Urothelium cell line (cell line): ENCODE data around the gene ANO9.
A peak's percentile ranks its signal among the peaks of the same experiment; 100 is the strongest.

Source experiments
- DNase-seq: peaks from one replicate; pipeline ENCODE4 v3.0.0; 2011; ENCODE audit warnings: low spot score, mixed read lengths
- FAIRE-seq: peaks from 2 replicates; lab custom pipeline; 2011; peaks lifted over from hg19 to GRCh38; lab: Jason Lieb, UNC

ANO9 gene, protein sequence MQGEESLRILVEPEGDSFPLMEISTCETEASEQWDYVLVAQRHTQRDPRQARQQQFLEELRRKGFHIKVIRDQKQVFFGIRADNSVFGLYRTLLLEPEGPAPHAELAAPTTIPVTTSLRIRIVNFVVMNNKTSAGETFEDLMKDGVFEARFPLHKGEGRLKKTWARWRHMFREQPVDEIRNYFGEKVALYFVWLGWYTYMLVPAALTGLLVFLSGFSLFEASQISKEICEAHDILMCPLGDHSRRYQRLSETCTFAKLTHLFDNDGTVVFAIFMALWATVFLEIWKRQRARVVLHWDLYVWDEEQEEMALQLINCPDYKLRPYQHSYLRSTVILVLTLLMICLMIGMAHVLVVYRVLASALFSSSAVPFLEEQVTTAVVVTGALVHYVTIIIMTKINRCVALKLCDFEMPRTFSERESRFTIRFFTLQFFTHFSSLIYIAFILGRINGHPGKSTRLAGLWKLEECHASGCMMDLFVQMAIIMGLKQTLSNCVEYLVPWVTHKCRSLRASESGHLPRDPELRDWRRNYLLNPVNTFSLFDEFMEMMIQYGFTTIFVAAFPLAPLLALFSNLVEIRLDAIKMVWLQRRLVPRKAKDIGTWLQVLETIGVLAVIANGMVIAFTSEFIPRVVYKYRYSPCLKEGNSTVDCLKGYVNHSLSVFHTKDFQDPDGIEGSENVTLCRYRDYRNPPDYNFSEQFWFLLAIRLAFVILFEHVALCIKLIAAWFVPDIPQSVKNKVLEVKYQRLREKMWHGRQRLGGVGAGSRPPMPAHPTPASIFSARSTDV

DNA sequence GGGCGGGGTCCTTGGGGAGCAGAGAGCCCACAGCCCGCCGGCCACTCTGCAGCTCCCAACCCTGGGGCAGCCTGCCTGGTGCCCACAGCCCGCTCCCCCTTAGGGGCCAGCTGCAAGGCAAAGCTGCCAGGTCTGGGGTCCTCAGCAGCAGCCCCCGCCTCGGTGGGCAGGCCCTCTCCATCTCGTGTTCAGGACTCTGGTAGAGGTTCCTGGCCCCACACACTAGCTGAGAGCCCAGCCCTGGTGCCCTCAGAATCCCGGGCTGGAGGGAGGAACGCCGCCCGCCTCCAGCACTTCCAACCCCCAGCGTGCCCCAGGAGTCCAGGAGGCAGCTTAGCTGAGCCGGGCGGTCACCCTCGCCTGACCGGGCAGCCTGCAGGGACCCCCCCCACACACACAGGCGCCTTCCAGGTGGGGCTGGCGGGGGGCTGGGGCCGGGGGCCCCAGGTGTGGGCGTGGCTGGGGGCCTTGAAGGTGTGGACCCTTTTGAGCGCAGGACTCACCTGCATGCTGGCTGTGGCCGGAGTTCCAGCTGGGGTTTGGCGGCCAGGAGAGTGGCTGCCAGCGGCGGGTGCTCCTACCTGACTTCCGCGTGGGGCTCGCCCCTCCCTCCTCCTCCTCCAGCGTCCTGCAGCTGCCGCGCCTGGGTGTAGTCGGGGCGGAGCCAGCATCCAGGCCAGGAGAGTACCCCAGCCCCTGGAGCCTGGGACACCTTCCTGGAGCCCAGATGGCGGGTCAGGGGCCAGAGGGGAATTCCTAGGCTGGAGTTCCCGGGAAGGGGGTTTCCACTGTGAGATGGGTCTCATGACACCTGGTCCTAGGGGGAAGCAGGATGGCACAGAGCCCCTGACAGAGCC is at the start of gene ANO9:
Gene ANO9, minus strand, starts transcription at position 594 of the 857 bp plus-strand sequence. Its CDS starts 85 bp downstream, at position 509.
- DNase-seq: no peak
- FAIRE-seq: no peak

DNA sequence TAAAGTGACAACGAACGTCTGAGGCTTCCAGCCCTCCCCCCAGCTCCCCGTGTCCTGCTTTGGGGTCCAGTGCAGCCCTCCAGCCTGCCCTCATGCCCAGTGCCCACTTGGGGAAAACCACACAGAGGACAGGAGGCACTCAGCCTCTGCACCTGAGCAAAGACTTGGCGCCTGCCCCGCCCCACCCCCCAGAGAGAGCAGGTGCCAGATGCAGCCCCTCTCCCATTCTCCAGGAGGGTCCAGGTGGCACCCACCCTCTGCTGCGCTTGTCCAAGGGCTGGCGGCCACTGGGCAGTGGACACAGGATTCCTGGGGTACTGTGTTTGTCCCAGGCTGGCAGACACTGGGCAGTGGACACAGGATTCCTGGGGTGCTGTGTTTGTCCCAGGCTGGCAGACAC is 49.5 kb upstream of the ANO9 start:
- FAIRE-seq: no peak

DNA sequence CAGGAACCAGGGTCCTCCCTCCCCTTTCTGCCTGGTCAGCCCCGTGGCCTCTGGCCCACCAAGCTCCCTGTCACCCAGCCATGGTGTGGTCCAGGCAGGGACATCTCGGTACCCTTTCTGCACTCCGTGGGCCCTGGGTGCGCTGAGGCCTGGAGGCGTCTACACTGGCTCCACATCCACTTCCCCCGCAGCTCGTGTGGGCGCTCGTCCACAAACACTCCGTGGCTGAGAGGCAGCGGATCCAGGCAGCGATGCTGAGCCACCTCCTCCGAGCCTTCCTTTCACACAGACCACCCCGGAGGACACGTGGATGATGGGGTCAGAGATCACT is 49.1 kb upstream of the ANO9 start:
- DNase-seq (no peak), FAIRE-seq (no peak)

More for the DNA sequence above, 49.5 kb upstream of the ANO9 start:
- no peak for DNase-seq

DNA sequence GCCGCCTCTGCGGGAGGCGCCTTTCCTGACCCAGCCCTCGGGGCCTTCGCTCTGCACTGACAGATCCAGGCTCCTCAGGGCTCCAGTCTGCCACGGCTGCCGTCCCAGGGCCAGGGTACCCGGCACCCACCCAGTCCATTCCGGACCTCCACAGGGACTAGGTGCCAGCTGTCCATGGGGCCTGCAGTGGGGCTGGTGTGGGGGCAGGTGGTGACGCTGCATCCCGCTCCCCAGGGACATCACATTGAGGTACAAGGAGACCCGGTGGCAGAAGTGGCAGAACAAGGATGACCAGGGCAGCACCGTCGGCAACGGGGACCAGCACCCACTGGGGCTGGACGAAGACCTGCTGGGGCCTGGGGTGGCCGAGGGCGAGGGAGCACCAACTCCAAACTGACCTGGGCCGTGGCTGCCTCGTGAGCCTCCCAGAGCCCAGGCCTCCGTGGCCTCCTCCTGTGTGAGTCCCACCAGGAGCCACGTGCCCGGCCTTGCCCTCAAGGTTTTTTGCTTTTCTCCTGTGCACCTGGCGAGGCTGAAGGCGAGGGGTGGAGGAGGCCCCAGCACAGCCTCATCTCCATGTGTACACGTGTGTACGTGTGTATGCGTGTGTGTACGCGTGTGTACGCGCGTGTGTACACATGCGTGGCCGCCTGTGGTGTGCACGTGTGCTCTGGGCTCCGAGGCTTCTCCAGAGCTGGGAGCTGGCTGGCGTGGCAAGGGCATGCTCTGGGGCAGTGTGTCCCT is 48.5 kb upstream of the ANO9 start:
- FAIRE-seq: no peak
- DNase-seq: no peak

DNA sequence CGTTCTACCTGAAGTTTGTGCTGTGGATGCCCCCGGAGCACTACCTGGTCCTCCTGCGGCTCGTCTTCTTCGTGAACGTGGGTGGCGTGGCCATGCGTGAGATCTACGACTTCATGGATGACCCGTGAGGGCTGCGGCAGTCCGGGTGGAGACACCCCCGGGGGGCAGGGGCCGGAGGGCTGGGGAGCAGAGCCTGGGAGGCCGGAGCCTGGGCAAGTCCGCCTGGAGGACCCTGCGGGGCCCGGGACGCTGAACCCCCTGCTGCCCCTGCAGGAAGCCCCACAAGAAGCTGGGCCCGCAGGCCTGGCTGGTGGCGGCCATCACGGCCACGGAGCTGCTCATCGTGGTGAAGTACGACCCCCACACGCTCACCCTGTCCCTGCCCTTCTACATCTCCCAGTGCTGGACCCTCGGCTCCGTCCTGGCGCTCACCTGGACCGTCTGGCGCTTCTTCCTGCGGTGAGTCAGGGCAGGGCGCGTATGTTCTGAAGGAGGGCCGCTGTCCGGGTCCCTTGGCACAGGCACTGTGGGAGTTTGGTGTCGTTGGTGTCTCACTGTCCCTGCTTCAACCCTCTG is 47.9 kb upstream of the ANO9 start:
- FAIRE-seq: no peak
- DNase-seq: no peak

DNA sequence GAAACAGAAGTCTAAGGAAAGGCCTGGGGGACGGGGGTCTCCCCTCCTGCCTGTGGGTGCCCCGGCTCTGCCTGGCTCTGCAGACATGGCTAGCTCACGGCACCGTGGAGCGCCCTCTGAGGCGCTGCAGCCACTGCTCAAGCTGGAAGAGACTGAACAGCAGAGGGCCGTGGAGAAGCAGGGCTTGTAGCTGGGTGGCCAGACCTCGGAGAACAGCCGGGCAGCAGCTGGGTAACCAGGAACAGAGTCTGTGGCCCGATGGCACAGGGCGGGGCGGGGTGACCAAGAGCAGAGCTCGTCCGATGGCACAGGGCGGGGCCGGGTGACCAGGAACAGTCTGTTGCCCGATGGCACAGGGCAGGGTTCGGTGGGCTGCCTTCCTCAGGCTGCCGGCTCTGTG is 47.2 kb upstream of the ANO9 start:
- DNase-seq: no peak
- FAIRE-seq: no peak

DNA sequence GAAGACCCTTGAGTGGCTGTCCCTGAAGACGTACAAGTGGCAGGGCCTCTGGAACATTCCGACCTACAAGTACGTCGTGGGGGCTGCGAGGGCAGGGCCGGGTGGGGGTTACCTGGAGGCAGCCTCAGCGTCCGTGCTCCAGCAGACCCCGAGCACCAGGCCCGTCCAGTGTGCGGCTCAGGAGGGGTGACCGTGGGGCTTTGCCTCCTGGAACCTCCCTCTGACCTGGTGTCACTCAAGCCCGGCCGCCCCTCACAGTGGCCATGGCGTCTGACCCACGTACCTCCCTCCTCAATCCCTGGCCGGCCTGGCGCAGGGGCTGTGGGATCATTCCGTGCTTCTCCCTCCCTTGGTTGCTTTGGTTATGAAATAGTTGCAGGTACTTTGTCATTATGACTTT is 46.8 kb upstream of the ANO9 start:
- DNase-seq (no peak), FAIRE-seq (no peak)

DNA sequence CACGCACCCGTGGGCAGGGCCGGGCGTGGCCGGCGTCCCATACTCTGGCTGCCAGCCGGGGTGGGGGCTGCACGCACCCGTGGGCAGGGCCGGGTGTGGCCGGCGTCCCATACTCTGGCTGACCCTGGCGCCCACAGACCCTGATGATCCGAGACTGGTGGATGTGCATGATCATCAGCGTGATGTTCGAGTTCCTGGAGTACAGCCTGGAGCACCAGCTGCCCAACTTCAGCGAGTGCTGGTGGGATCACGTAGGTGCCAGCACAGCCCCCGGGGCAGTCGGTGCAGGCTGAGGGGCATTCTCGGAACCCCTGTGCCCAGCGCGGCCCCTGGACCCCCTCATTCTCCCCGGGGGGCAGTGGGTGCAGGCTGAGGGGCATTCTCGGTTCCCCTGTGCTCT is 46.3 kb upstream of the ANO9 start:
- no peak for DNase-seq

DNA sequence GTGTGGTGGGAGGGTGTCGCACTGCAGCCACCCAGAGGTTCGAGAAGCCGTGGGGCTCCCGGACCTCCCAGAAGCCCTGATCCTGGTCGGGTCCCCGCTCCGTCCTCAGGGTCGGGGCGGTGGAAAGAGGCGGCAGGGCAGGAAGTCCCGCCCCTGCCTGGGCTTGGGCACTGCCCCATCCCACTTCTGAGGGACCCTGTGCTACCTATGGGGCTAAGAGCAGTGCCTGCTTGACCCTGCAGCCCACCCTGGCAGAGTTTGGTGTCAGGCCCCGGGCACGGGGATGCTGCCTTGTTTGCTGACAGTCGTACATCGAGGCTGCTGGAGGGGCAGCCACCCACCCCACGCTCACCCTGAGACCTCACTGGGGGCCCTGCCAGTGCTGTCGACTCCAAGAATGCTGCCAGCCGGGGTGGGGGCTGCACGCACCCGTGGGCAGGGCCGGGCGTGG is 45.8 kb upstream of the ANO9 start:
- FAIRE-seq (no peak), DNase-seq (no peak)

More for the DNA sequence above, 46.3 kb upstream of the ANO9 start:
- FAIRE-seq: no peak

DNA sequence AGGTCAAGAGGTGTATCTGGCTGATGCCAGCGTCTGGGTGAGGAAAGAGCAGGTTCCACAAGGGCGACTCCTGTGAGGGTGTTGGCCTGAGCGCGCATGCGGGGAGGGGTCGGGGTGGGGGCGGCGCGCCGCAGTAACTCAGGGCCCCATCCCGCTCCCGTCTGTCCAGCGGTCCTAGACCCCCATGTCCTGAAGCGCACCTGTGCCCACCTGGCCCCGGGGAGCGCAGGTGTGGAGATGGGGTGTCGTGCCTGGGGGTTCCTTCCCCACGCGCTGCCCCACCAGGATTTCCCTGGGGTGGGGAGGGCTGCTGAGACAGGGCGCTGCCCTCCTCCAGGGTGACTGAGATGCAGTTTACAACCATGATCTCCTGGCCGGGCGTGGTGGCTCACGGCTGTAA is 44.4 kb upstream of the ANO9 start:
- no peak for DNase-seq
- FAIRE-seq: no peak

DNA sequence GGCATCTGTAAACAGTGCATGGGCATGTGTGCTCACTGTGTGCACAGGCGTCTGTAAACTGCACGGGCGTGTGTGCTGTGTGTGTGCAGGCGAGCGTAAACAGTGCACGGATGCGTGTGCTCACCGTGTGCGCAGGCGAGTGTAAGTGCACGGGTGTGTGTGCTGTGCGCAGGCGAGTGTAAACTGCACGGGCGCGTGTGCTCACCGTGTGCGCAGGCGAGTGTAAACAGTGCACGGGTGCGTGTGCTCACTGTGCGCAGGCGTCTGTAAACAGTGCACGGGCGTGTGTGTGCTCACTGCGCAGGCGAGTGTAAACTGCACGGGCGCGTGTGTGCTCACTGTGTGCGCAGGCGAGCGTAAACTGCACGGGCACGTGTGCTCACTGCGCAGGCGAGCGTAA is 42.8 kb upstream of the ANO9 start:
- no peak for FAIRE-seq
- no peak for DNase-seq

DNA sequence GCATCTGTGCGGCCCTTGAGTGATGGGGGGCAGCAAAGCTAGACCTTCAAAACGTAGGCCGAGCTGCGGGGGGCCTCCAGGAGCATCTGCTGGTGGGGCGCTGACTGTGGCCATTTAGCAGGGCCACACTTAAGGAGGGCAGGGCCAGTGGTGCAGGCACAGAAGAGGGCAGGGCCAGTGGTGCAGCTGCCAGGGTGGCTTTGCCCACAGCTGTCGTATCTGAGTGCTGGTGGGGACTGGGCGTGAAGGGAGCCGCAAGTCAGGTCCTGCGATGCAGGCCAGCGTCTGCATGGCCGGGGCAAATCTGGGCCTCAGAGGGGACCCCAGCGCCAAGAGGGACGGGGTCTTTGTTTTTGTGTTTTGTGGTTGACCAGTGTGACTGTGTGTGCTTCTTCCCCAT is 37.5 kb upstream of the ANO9 start:
- DNase-seq (no peak), FAIRE-seq (no peak)

DNA sequence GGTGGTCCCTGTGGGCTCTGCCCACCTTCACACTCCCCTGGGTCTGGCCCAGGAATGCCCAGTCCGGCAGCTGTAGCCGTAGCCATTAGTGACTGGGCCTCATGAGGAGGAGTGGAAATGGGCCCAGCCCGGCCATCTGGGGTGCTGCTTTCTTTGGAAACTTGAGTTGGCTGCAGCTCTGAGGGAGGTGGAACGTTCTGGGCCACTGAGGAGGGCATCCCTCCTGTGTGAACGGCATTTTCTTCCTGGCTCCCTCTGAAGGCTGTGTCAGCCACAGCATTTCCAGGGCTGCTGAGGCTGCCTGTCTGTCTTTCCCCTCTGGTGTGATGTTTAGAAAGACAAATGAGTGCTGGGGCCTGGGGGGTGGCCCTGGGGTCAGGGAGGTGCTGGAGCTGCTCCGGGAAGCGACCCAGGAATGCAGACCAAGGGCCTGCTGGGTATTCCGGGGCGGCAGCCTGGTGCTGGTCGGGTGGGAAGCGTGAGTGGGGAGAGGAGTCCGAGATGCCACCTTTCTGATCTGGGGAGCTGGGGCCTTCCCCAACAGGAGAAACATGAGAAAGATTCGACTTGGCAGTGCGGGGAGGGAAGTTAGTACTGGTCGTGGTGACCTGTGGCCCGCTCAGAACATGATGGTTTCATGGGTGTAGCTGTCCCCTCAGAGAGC is 35.4 kb upstream of the ANO9 start:
- DNase-seq: no peak
- no peak for FAIRE-seq

DNA sequence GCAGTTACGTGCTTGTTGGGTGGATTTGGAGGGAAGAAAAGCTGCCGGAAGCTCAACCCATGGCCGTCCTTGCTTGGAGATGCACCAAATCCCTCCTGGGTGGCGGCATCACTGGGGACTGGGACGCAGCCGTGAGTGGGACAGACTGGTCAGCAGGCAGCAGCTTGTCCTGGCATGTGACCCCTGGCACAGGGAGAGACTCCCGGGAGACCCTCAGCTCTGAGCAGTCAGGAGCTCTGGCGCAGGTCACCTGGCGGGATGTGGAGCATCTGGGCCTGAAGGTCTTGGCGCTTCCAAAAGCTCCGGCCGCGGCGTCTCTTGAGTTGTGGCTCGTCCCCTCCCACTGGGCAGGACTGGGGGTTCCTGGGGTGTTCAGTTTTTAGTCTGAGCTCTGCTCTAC is 34.6 kb upstream of the ANO9 start:
- FAIRE-seq (no peak), DNase-seq (no peak)

DNA sequence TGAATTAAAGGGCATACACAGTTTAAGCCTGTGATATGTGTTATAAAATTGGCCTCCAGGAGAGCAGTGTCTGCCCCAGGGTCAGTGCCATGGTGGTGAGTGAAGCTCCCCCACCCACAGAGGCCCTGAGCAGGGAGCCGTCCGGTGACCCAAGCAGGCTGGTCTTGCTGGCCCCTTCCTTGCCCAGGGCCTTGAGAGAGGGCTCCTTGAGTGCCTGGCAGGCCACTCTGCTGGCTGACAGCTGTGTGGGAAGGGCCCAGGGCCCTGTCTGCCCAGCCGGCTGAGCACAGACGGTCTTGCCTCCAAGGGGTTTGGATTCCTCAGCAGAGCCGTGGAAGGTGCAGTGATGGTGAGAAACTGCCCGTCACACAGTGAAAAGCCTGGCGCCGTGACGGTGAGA is 34.1 kb upstream of the ANO9 start:
- no peak for FAIRE-seq
- no peak for DNase-seq

DNA sequence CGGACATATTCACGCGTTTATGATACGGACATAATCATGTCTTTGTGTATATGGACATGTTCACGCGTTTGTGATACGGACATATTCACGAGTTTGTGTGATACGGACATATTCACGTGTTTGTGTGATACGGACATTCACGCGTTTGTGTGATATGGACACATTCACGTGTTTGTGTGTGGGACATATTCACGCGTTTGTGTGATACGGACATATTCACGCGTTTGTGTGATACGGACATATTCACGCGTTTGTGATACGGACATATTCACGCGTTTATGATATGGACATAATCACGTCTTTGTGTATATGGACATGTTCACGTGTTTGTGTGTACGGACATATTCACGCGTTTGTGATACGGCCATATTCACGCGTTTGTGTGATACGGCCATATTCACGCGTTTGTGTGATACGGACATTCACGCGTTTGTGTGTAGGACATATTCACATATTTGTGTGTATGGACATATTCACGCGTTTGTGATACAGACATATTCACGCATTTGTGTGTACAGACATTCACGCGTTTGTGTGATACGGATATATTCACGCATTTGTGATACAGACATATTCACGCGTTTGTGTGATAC is 33.2 kb upstream of the ANO9 start:
- FAIRE-seq: peak; percentile 93
- no peak for DNase-seq

DNA sequence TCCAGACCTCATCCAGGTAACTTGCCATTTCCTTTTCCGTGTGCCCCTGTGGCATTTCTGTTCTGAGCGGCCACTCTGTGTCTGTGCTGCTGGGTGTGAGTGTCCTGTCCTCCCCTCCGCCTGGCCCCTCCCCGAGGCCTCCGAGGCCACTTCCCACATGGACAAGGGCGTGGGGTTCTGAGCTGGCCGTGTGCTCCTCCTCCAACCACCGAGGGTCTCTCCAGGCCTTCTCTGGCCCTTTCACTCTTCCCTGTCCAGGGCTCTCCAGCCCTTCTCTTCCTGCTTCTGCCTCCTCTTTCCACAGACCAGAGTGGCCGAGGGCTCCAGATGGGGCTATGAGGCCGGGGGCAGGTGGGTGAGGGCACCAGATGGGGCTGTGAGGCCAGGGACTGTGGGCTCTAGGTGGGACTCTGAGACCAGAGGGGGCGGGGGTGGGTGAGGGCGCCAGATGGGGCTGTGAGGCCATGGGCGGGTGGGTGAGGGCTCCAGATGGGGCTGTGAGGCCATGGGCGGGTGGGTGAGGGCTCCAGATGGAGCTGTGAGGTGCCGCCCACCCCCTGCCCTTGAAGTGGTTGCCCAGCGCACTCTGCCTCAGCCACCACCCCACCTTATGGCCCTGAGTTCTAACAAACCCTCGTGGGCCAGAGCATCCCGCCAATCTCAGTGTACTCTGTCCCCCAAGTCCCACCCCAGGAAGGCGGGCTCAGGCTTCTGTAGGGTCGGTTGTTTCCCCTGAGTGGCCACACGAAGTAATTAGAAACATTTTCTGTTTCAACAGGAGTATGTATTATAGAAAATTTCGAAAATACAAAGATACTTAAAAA is 32.4 kb upstream of the ANO9 start:
- no peak for FAIRE-seq
- DNase-seq: no peak

DNA sequence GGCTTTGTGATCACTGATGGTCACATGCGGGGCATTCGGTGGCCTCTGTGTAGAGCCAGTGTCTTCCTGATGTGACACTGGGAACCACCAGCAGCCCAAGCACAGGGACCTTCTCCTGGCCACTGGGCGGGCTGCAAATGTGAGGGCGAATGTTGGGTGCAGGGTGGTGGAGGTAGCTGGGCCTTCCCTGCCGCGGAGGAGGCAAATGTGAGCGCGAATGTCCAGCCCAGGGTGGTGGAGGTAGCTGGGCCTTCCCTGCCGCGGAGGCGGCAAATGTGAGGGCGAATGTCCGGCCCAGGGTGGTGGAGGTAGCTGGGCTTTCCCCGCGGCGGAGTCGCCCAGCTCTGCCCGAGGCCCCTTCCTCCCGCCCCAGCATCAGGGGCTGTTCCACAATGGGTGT is 31.6 kb upstream of the ANO9 start:
- DNase-seq (no peak), FAIRE-seq (no peak)

DNA sequence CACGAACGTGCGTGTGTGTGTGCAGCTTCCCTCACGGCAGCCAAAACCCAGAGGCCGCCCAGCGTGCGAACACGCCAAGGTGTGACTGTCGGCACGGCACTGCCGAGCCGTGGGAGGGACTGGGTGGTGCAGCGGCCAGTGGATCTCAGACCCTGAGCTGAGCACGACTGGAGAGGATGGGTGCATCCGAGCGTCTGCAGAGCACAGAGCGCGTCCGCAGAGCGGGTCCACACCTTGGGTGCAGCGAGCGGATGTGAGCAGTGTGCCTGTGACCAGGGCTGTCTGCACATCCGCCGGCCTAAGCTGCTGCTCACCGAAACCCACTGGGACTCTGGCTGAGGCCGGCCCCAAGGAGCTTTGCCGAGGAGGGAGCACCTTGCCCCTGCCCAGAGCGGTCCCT is 31.0 kb upstream of the ANO9 start:
- no peak for DNase-seq
- FAIRE-seq: no peak
